ENCODE data around the gene NIPSNAP3A. TPM values are rescaled to one million over a fixed set of nuclear protein-coding genes. Genes with fewer than 3 reads are reported as not detected.

NIPSNAP3A gene
- total RNA-seq, 1 experiment from 2014 or later, result 6.9 TPM

DNA sequence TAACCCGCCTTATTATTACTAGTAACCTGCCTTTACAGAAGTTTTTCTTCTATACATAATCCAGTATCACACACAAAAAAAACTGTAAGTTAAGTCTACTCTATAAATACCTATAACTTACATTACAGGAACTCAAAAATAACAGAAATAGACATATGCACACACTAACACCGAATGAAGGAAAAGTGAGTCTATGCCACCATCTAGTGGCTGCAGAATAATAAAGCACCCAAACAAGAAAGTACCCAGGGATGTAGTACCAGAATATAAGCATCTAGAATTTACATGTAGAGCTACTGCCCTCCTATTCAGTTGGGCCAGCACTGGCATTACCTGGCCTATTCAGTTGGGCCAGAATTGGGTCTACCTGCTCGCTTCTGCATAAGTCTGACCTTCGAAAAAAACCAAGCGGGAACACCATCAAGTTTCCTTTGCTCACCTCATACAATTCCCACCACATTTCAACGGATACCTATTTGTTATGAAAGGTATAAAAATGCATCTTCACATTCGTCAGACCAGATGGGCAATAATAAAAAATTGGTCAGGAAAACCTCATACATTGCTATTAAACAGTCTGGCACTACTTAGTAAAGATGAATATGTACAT is 4.0 kb upstream of the NIPSNAP3A start:
- BruUV-seq (replicated peaks), result no TSS peak

More for the DNA sequence above, 4.0 kb upstream of the NIPSNAP3A start:
- H3K4me3 ChIP-seq (replicated peaks in 1 of 2; ENCODE audit: low read depth in 1 of 2, low read length in 2 of 2), result no peak overlapping the region
- H3K27me3 ChIP-seq (ENCODE audit: insufficient read depth, low read length), result no peaks in the 10 kb centered on the region
- TF ChIP-seq EZH2phosphoT487 (IDR thresholded peaks at IDR 0.05; ENCODE audit: borderline replicate concordance), result no peak
- TF ChIP-seq, protein P1, sequence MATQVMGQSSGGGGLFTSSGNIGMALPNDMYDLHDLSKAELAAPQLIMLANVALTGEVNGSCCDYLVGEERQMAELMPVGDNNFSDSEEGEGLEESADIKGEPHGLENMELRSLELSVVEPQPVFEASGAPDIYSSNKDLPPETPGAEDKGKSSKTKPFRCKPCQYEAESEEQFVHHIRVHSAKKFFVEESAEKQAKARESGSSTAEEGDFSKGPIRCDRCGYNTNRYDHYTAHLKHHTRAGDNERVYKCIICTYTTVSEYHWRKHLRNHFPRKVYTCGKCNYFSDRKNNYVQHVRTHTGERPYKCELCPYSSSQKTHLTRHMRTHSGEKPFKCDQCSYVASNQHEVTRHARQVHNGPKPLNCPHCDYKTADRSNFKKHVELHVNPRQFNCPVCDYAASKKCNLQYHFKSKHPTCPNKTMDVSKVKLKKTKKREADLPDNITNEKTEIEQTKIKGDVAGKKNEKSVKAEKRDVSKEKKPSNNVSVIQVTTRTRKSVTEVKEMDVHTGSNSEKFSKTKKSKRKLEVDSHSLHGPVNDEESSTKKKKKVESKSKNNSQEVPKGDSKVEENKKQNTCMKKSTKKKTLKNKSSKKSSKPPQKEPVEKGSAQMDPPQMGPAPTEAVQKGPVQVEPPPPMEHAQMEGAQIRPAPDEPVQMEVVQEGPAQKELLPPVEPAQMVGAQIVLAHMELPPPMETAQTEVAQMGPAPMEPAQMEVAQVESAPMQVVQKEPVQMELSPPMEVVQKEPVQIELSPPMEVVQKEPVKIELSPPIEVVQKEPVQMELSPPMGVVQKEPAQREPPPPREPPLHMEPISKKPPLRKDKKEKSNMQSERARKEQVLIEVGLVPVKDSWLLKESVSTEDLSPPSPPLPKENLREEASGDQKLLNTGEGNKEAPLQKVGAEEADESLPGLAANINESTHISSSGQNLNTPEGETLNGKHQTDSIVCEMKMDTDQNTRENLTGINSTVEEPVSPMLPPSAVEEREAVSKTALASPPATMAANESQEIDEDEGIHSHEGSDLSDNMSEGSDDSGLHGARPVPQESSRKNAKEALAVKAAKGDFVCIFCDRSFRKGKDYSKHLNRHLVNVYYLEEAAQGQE (IDR thresholded peaks at IDR 0.05; ENCODE audit: low read depth), result no peak
- peak; percentile 84 for TF ChIP-seq RAD21 (IDR thresholded peaks at IDR 0.05; ENCODE audit: low read depth)
- no peak for TF ChIP-seq MAX (IDR thresholded peaks at IDR 0.05)
- peak; percentile 54 to 86 (median 67) for TF ChIP-seq CTCF (IDR thresholded peaks at IDR 0.05 in 2 of 3, conservative IDR thresholded peaks at IDR 0.05 in 1 of 3; ENCODE audit: borderline replicate concordance in 1 of 3, insufficient read depth in 1 of 3, low read depth in 2 of 3, low read length in 2 of 3)
- H3K36me3 ChIP-seq (ENCODE audit: control insufficient read depth in 1 of 2, insufficient read depth in 2 of 2, low read length in 2 of 2), result no peaks in the 10 kb centered on the region
- intact Hi-C loops (cut with micrococcal nuclease), result loop anchor here (1.0 to 5.0 kb wide), 4 partner anchors 61 to 566 kb away; no protein-coding TSS in a partner anchor
- H4K20me1 ChIP-seq (ENCODE audit: insufficient read depth), result no peaks in the 10 kb centered on the region
- no peak overlapping the region for H3K4me2 ChIP-seq (ENCODE audit: low read length)
- DNase-seq (ENCODE audit: low read depth, low spot score) (peak; percentile 51), ATAC-seq (peak; percentile 40)
- no peak overlapping the region for H3K9ac ChIP-seq (ENCODE audit: low read length)
- no peaks in the 10 kb centered on the region for H3K79me2 ChIP-seq (ENCODE audit: insufficient read depth, low read length)
- no peak overlapping the region for H3K27ac ChIP-seq (ENCODE audit: low read depth, low read length)
- ChIA-PET CTCF (interaction anchor here (0.6 to 1.1 kb wide), 6 partner anchors 12 to 811 kb away, joined by 3 to 4 read pairs (median 3); no protein-coding TSS in a partner anchor), POLR2A (no interaction called here), RAD21 (ENCODE audit: low non-redundant PET in 1 of 2, low total read pairs in 2 of 2, uncharacterized antibody in 2 of 2, unreplicated experiment in 2 of 2) (interaction anchor here (1.0 kb wide), 2 partner anchors 567 kb away, joined by 3 to 4 read pairs; no protein-coding TSS in a partner anchor)
- H3K9me2 ChIP-seq (ENCODE audit: insufficient read depth), result no peaks in the 10 kb centered on the region
- no peak overlapping the region for H2AFZ ChIP-seq (ENCODE audit: low read depth, low read length, poor library complexity, severe bottlenecking)
- peaks cover 0 to 6% of the 10 kb centered on the region in 2 experiments; a peak in 2 of 4 replicates for H3K4me1 ChIP-seq (ENCODE audit: control insufficient read depth in 1 of 2, insufficient read depth in 2 of 2, low read length in 2 of 2)
- H3K9me3 ChIP-seq (ENCODE audit: control insufficient read depth in 1 of 2, insufficient read depth in 1 of 2, low read depth in 1 of 2, low read length in 2 of 2), result no peaks in the 10 kb centered on the region

Data from HCT116 (cell line).